NCI-H82 treated with DMSO at 0.1 percent for 48 hours (cell line): Measurements from ENCODE around the gene SPTAN1.
"Not testable (repeated sequence)": the region's sequence is repeated elsewhere in the genome, so short reads cannot be mapped to it uniquely, and the experiment has no call there.

Experiments used
- DNase-seq: peaks from one replicate; lab custom pipeline; 2025; ENCODE audit not compliant: unreplicated experiment; lab: John Stamatoyannopoulos, UW

The SPTAN1 gene

DNA sequence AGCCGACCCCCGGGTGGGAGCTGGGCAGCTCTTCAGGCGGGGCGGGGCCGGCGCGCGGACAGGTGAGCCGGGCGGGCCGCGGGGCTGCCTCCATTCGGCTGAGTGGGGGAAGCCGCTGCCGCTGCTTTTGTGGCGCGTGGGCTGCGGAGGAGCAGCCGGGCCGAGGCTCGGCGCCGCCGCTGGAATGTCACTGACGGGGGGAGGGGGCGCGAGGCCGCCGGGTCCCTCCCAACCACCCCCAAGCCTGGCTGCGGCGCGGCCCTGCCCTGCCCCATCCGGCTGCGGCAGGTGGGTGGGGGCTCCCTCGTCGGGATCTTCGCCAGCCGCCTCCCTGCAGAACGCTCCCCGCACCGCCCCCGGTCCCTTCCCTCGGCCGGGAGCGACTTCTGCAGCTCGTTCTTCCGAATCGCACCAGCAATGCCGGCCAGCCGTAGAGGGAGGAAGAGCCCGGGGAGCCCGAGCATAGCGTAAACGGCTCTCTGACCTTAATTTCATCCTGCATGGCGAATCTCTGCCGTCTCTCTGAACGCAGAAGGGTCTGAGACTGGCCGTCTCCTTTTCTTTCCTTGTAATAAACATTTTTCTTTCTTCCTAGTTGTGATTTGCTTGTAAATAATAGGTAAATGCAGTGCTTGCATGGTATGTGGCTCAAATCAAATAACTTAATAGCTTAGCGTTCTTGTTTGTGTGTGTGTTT, 505 bp downstream of the SPTAN1 start:
- DNase-seq: no peak

DNA sequence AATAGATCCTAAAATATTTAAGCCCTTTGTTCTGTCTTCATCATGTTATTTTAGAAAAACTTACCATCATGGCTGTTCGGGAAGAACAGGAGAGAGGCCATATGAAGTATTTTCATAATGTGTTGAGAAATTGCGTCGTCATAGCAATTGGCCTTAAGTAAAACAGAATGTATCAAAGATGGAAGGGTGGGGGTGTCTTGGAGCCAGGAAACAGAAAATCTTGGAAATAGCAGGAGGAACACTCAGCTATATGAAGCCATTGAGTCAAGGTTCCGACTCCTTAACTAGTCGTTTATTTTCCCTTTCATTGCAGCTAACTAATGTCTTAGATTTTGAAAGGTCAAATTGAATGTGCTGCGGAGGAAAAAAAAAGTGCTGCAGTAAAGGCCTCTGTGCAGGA, 1.3 kb downstream of the SPTAN1 start:
- DNase-seq: no peak

DNA sequence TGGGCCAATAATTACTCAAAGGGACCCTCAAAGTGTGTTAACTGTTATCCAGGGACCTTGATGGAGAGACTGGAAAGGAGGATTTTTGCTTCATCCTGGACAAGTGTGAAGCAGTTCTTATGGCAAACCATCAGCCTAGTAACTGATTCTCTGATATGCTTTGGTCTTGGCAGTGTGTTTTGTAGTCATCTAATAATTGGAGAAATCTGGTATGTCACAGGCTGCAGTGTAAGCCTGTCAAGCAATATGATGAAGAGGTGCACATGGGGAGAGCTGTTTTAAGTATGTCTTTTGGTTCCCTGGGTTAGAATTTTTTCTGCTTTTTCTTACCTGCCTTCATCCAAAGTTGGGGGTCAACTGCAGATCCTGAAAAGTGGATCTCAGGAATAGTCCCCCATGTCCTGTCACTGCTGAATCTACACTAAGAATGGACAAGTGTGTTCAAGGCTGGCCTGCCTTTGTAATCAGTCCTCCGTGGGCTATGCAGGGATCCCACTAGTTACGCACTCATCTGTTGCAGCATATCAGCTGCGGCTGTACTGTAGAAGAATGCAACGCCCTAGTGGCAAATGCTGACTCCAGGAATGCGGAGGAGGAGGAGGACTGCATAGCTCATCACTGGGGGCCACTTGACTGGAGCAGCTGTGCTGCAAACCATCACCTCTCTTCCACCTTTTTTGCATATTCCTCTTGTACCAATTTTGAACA, 1.9 kb downstream of the SPTAN1 start:
- DNase-seq: no peak

DNA sequence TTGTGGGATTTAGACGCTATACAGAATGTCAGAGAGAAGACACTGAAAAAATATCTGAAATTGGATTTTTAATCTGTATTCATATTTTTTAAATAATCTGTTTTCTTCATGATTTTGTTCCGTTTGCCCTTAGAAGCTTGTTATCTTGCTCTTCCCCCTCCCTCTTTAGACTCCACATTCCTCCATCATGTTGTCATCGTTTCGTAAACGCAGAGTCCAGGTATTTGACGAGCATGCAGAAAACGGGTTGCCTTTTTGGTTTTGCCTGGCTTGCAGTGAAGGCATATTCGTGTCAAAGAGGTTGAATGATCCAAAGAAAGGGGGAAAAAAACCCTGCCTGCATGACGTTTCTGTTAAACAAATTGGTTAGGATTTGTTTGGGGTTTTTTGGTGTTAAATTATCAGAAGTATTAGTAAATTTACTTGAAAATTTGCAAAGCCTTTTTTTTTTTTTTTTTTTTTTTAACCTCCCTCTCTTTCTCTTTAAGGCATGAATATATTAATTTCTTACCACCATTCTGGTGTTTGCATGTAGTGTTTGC, 2.9 kb downstream of the SPTAN1 start:
- no peak for DNase-seq

DNA sequence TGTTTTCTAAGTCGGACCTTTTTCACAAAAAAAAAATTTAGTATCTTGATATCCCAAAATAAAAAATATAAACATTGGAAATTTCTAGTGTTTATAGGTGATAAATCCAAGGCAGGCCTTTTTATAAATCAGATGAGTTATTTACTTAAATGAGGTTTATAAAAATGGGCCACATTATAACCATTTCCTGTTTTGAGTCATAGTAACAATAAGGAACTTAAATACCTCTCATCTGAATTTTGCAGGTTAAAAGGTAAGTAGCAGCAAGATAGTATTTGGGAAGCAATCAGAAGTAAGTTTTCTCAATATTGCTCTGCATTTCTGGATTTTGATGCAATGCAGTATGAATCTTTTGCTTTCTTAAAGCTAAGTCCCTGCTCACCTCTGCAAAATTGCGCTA, 3.9 kb downstream of the SPTAN1 start:
- DNase-seq: no peak

GRCh38 chr9:128556926-128557634, 4.7 kb downstream of the SPTAN1 start:
- no peak for DNase-seq

DNA sequence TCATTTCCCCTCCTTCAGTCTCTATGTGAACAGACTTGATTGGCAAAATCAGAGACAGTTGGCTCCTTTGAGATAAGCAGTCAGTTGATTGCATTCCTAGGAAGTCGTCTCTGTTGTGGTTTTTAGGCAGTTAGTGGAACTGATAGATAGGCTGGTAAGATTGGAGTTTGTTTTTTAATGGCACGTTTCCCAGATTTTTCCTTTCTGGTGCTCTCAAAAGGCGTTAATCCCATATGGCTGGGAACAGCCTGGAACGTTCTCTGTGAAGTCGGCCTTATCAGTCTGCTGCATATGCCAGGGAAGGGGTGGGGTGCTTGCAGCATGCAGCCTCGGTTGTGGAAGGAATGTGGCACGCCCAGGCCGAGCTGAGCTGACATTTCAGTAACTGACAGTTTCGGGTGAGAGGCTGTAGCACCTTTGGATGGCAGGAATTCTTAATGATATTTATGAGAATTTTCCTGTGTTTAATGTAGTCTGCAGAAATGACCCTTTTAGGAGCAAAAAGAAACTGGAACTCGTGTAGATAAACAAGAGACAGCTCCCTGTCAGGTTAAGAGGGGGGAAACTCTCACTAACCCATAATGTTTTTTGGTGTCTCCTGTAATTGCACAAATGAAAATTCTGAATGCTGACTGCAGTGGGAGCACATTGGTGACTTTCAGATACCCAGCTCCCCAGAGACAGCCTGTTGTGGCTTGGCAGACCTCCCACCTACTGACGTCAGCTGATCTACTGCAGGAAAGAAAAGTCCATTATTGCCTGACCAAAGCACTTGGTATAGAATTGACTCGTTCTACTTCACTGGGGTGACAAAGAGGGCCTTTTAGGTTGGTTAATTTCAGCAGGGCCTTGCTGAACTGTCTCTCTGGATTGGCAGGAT, 6.3 kb downstream of the SPTAN1 start:
- no peak for DNase-seq

DNA sequence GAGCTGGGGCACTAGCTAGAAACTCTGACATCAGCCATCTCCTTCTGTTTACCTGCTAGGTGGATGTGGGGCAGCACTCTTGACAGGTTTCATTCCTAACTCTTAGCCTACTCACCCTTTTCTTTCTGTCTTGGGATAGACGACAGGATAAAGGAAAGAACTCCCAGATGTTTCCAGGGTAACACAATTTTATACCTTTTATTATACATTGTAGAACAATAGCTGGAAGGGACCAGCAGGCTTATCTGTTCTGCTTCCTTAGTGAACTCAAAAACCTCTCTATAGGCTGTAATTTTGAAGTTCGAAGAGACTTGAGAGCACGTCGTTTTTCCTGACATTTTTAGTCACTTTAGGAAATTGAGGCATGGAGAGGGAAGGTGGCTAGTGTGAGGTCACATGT, 13.2 kb downstream of the SPTAN1 start:
- no peak for DNase-seq

- no peak for DNase-seq
Measured at GRCh38 chr9:128568470-128569078, 16.2 kb downstream of the SPTAN1 start.

GRCh38 chr9:128575469-128575868, 23.1 kb downstream of the SPTAN1 start:
- no peak for DNase-seq

DNA sequence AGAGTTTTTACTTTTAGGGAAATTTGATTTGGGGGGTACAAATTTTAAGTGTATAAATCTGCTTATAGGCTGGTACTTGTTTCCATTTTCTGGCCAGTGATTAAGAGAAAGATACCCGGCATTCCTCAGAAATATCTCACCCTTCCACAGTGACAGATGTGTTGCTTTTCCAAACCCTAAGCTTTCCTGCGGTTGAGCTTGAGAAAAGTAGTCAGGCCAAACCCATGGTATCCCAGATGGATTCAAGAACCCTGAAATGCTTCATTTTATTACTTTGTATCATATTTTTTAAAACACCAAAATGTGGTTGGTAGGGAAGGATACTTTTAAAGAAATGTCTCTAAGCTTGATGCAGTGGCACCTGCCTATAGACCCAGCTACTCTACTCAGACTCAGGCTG, 23.5 kb downstream of the SPTAN1 start:
- no peak for DNase-seq

GRCh38 chr9:128577206-128577605, 24.8 kb downstream of the SPTAN1 start:
- DNase-seq: no peak

GRCh38 chr9:128579194-128579593, 26.8 kb downstream of the SPTAN1 start:
- DNase-seq: no peak

GRCh38 chr9:128580731-128581130, 28.3 kb downstream of the SPTAN1 start:
- no peak for DNase-seq

DNA sequence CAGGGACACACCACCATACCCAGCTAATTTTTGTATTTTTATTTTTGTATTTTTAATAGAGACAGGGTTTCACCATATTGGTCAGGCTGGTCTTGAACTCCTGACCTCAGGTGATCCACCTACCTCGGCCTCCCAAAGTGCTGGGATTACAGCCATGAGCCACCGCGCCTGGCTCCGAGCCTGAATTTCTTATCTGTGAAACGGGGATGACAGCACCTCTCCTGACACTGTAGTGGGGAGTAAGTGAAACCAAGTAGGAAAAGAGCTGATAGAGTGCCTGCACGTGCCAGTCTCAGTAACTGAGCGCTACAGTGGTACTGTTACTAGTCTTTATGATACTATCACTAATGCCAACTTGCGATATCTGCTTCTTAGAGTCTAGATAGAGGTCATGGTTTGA, 32.8 kb downstream of the SPTAN1 start:
- not testable (repeated sequence) for DNase-seq

DNA sequence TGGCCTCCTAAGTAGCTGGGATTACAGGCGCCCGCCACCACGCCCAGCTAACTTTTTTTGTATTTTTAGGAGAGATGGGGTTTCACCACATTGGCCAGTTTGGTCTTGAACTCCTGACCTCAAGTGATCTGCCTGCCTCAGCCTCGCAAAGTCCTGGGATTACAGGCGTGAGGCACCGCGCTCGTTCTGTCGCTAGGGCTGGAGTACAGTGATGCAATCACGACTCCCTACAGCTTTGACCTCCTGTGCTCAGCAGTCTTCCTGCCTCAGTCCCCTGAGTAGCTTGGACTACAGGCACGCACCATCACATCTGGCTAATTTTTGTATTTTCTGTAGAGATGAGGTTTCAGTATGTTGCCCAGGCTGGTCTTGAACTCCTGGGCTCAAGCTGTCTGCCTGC, 34.5 kb downstream of the SPTAN1 start:
- not testable (repeated sequence) for DNase-seq

- no peak for DNase-seq
Measured at GRCh38 chr9:128587453-128587852, 35.1 kb downstream of the SPTAN1 start.

DNA sequence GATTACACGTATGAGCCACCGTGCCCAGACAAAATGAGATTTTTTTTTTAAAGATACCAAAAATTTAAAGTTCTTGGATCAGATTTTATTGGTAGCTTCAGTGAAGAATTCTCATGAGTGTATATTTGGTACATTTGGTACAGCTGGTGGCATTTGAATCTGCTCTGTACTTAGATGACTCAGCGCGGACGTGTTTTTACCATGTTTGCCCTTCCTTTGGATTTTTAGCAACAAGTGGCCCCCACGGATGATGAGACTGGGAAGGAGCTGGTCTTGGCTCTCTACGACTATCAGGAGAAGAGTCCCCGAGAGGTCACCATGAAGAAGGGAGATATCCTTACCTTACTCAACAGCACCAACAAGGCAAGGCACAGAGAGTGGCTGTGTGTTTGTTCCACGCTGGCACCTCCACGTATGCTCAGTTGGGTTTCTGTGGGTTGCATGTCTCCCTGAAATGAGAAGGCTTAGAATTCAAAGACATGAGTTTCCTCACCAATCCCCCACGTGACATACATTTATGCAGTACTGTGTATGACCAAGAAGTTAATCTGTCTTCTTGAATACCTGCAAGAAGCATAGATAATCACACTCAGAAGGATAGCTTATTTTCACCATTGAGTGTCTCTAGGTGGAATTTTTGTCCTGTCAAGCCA, 36.3 kb downstream of the SPTAN1 start:
- DNase-seq: no peak

DNA sequence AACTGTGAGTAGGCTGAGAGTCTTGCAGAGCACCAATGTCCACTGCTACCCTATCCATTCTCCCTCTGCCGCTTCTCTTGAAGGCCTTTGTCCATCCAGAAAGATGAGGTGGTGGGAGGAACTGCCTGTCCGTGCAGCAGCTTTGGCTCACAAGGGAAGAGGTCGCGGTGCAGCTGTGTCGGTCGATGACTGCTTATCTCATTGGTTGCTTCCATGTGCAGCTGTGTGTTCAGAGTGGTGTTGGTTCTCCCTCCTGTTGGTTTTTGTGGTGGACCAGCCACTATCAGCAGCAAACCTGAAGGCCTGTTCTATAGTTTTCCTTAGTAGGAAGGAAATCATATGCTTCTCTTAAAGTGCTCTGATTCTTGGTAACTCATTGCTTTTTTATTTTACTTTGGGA, 40.7 kb downstream of the SPTAN1 start:
- DNase-seq: no peak

- DNase-seq: no peak
Measured at GRCh38 chr9:128593856-128594255, 41.5 kb downstream of the SPTAN1 start.
